Fibroblast of pulmonary artery (primary cell): ENCODE results near the gene MPDZ.

Source experiments
- DNase-seq: peaks from one replicate; pipeline ENCODE4 v3.0.0-alpha.2; 2010; ENCODE audit warnings: low read depth
- H3K4me3 ChIP-seq: replicated peaks from 2 replicates; pipeline ENCODE4 v1.5.1; 2011; ENCODE audit warnings: low read depth, mild to moderate bottlenecking, control low read depth, low read length, moderate library complexity
- CTCF ChIP-seq: IDR thresholded peaks from 2 replicates; pipeline ENCODE4 v1.5.1; 2011; ENCODE audit warnings: mild to moderate bottlenecking, control low read depth, low read length, inconsistent platforms; ENCODE audit errors: missing control alignments

The MPDZ gene

GRCh38 chr9:13278368-13279246 lies 885 bp downstream of the MPDZ start:
- peak; percentile 5 for TF ChIP-seq CTCF
- peak; percentile 89 for DNase-seq
- peak overlapping the region; percentile 70 for H3K4me3 ChIP-seq

- H3K4me3 ChIP-seq, result peak overlapping the region; percentile 70
- no peak for TF ChIP-seq CTCF
- peak; percentile 80 for DNase-seq
Observed at GRCh38 chr9:13278023-13278367, 1.5 kb downstream of the MPDZ start.

GRCh38 chr9:13274886-13275641 lies 4.4 kb downstream of the MPDZ start:
- no peak for TF ChIP-seq CTCF
- DNase-seq, result peak; percentile 87
- H3K4me3 ChIP-seq, result no peak overlapping the region

GRCh38 chr9:13270734-13271133 lies 8.8 kb downstream of the MPDZ start:
- no peak for TF ChIP-seq CTCF
- no peak overlapping the region for H3K4me3 ChIP-seq
- DNase-seq, result no peak

- no peak overlapping the region for H3K4me3 ChIP-seq
- TF ChIP-seq CTCF, result no peak
- peak; percentile 35 for DNase-seq
Observed at GRCh38 chr9:13269589-13270452, 9.7 kb downstream of the MPDZ start.

GRCh38 chr9:13268469-13268868 lies 11.0 kb downstream of the MPDZ start:
- DNase-seq, result peak; percentile 75
- no peak for TF ChIP-seq CTCF
- H3K4me3 ChIP-seq, result no peak overlapping the region
